Mononuclear cell (primary cell): ENCODE results near the gene TRIM4. TPM values are rescaled to one million over a fixed set of nuclear protein-coding genes. Genes with fewer than 3 reads are reported as not detected.
"Not testable (repeated sequence)": the region's sequence is repeated elsewhere in the genome, so short reads cannot be mapped to it uniquely, and the experiment has no call there.

Experiments
- H3K27me3 ChIP-seq: 2 replicates; pipeline ENCODE4 v1.6.0; 2011; ENCODE audit warnings: low read length, control low read depth; ENCODE audit not compliant: insufficient read depth
- H3K4me1 ChIP-seq: 2 replicates; pipeline ENCODE4 v1.5.1; 2011; ENCODE audit warnings: mild to moderate bottlenecking, low read length, control low read depth; ENCODE audit not compliant: insufficient read depth
- H3K4me3 ChIP-seq: 2 replicates; pipeline ENCODE4 v1.5.1; 2011; ENCODE audit warnings: mild to moderate bottlenecking, low read length, moderate library complexity
- H3K9me3 ChIP-seq: 2 replicates; pipeline ENCODE4 v1.5.1; 2011; ENCODE audit warnings: low read depth, mild to moderate bottlenecking, control low read depth, low read length
- total RNA-seq: library from RNA; depleted of rRNA; stranded (reverse); fragments of >200 nt; gene quantifications from one replicate; pipeline ENCODE4 v1.2.3, GENCODE V29; 2012

The TRIM4 gene
- 23.2 TPM for total RNA-seq

GRCh38 chr7:99918959-99919813 lies at the start of gene TRIM4:
TRIM4 (minus strand) TSS chr7:99919530; CDS start chr7:99919401, 129 bp downstream.
- H3K4me1 ChIP-seq, result peaks cover 43% of the 10 kb centered on the region
- H3K9me3 ChIP-seq, result no peaks in the 10 kb centered on the region
- peak within 1 kb of the TSS; percentile 87 for H3K4me3 ChIP-seq
- no peaks in the 10 kb centered on the region for H3K27me3 ChIP-seq

GRCh38 chr7:99958564-99959227 lies 39.4 kb upstream of the TRIM4 start:
- H3K4me3 ChIP-seq, result no peak overlapping the region
- H3K4me1 ChIP-seq, result peaks cover 9% of the 10 kb centered on the region
- peaks cover 33% of the 10 kb centered on the region for H3K27me3 ChIP-seq
- no peaks in the 10 kb centered on the region for H3K9me3 ChIP-seq

GRCh38 chr7:99955247-99955646 lies 35.9 kb upstream of the TRIM4 start:
- peaks cover 17% of the 10 kb centered on the region for H3K4me1 ChIP-seq
- H3K4me3 ChIP-seq, result no peak overlapping the region
- H3K27me3 ChIP-seq, result peaks cover 9% of the 10 kb centered on the region
- no peaks in the 10 kb centered on the region for H3K9me3 ChIP-seq

- H3K4me3 ChIP-seq, H3K9me3 ChIP-seq, H3K27me3 ChIP-seq: not testable (repeated sequence)
These were observed 35.3 kb upstream of the TRIM4 start for GRCh38 chr7:99954643-99955042.

GRCh38 chr7:99953649-99954048 lies 34.3 kb upstream of the TRIM4 start:
- Histone ChIP-seq H3K9me3 (no peaks in the 10 kb centered on the region), H3K4me3 (no peak overlapping the region)

More at GRCh38 chr7:99954643-99955042, 35.3 kb upstream of the TRIM4 start:
- peaks cover 17% of the 10 kb centered on the region for H3K4me1 ChIP-seq

GRCh38 chr7:99952649-99953048 lies 33.3 kb upstream of the TRIM4 start:
- H3K9me3 ChIP-seq, H3K27me3 ChIP-seq, H3K4me3 ChIP-seq: not testable (repeated sequence)
- peaks cover 17% of the 10 kb centered on the region for H3K4me1 ChIP-seq

More at GRCh38 chr7:99953649-99954048, 34.3 kb upstream of the TRIM4 start:
- Histone ChIP-seq H3K4me1 (peaks cover 17% of the 10 kb centered on the region), H3K27me3 (peaks cover 4% of the 10 kb centered on the region)

- not testable (repeated sequence) for H3K27me3 ChIP-seq, H3K9me3 ChIP-seq, H3K4me3 ChIP-seq
- H3K4me1 ChIP-seq, result peaks cover 17% of the 10 kb centered on the region
These were observed 31.5 kb upstream of the TRIM4 start for GRCh38 chr7:99950819-99951218.

GRCh38 chr7:99949645-99950228 lies 30.4 kb upstream of the TRIM4 start:
- H3K9me3 ChIP-seq, result no peaks in the 10 kb centered on the region
- H3K27me3 ChIP-seq, result no peaks in the 10 kb centered on the region
- peaks cover 17% of the 10 kb centered on the region for H3K4me1 ChIP-seq
- H3K4me3 ChIP-seq, result no peak overlapping the region

GRCh38 chr7:99947608-99948007 lies 28.3 kb upstream of the TRIM4 start:
- H3K27me3 ChIP-seq, result no peaks in the 10 kb centered on the region
- H3K4me3 ChIP-seq, result no peak overlapping the region
- no peaks in the 10 kb centered on the region for H3K9me3 ChIP-seq
- H3K4me1 ChIP-seq, result peaks cover 7% of the 10 kb centered on the region

GRCh38 chr7:99944497-99945070 lies 25.3 kb upstream of the TRIM4 start:
- no peak overlapping the region for H3K4me3 ChIP-seq
- H3K9me3 ChIP-seq, result no peaks in the 10 kb centered on the region
- peaks cover 7% of the 10 kb centered on the region for H3K4me1 ChIP-seq
- peaks cover 3% of the 10 kb centered on the region for H3K27me3 ChIP-seq

- Histone ChIP-seq H3K4me3 (no peak overlapping the region), H3K4me1 (peaks cover 7% of the 10 kb centered on the region), H3K27me3 (peaks cover 9% of the 10 kb centered on the region), H3K9me3 (peaks cover 2% of the 10 kb centered on the region)
These were observed 24.5 kb upstream of the TRIM4 start for GRCh38 chr7:99943641-99944496.

- H3K27me3 ChIP-seq, result peaks cover 23% of the 10 kb centered on the region
- H3K4me1 ChIP-seq, result no peaks in the 10 kb centered on the region
- H3K4me3 ChIP-seq, result no peak overlapping the region
- H3K9me3 ChIP-seq, result peaks cover 13% of the 10 kb centered on the region
These were observed 19.0 kb upstream of the TRIM4 start for GRCh38 chr7:99938296-99938695.

- H3K4me3 ChIP-seq, H3K4me1 ChIP-seq: not testable (repeated sequence)
- Histone ChIP-seq H3K9me3 (peaks cover 13% of the 10 kb centered on the region), H3K27me3 (peaks cover 20% of the 10 kb centered on the region)
These were observed 15.7 kb upstream of the TRIM4 start for GRCh38 chr7:99935009-99935408.

GRCh38 chr7:99930376-99930775 lies 11.0 kb upstream of the TRIM4 start:
- H3K27me3 ChIP-seq, result peaks cover 20% of the 10 kb centered on the region
- peaks cover 12% of the 10 kb centered on the region for H3K4me1 ChIP-seq
- no peaks in the 10 kb centered on the region for H3K9me3 ChIP-seq
- no peak overlapping the region for H3K4me3 ChIP-seq
